ENCODE results near the gene TSEN34. TPM values are rescaled to one million over a fixed set of nuclear protein-coding genes. Genes with fewer than 3 reads are reported as not detected.
"Not testable (repeated sequence)": the region's sequence is repeated elsewhere in the genome, so short reads cannot be mapped to it uniquely, and the experiment has no call there.

The TSEN34 gene
- total RNA-seq, 2 donors from 2014 or later = 47.9 to 52.7 TPM

DNA sequence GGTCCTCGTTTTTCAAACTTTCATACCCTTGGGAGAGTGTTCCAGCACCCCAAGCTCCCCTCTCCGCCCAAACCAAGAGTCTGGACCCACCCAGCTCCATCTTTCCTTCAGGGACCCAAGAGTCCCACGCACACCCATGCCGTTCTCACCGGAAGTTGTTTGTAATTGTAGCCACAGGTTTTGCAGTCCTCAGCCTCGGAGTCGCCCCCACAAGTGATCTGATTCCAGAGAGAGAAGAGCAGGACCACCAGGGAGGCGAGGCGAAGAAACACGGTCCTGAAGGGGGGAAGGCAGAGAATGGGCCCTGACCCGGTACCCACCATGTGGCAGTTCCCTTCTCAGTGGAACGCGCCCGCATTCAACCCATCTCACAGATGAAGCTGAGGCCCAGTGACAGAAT lies 28.2 kb upstream of the TSEN34 start:
- peaks cover 29% of the 10 kb centered on the region for H3K4me1 ChIP-seq
- TF ChIP-seq, protein P1, sequence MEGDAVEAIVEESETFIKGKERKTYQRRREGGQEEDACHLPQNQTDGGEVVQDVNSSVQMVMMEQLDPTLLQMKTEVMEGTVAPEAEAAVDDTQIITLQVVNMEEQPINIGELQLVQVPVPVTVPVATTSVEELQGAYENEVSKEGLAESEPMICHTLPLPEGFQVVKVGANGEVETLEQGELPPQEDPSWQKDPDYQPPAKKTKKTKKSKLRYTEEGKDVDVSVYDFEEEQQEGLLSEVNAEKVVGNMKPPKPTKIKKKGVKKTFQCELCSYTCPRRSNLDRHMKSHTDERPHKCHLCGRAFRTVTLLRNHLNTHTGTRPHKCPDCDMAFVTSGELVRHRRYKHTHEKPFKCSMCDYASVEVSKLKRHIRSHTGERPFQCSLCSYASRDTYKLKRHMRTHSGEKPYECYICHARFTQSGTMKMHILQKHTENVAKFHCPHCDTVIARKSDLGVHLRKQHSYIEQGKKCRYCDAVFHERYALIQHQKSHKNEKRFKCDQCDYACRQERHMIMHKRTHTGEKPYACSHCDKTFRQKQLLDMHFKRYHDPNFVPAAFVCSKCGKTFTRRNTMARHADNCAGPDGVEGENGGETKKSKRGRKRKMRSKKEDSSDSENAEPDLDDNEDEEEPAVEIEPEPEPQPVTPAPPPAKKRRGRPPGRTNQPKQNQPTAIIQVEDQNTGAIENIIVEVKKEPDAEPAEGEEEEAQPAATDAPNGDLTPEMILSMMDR (IDR thresholded peaks at IDR 0.05) = no peak
- H3K27ac ChIP-seq = peak overlapping the region; percentile 77
- H3K4me3 ChIP-seq = peak overlapping the region; percentile 30
- intact Hi-C loops (cut with DNase I) = no loop called here
- no peak for DNase-seq
- peak overlapping the region; percentile 63 to 71 for H3K9ac ChIP-seq (ENCODE audit: low read depth in 2 of 2, low read length in 2 of 2)
- no peaks in the 10 kb centered on the region for H3K36me3 ChIP-seq
- H3K9me3 ChIP-seq = no peaks in the 10 kb centered on the region
- H3K27me3 ChIP-seq = no peaks in the 10 kb centered on the region

DNA sequence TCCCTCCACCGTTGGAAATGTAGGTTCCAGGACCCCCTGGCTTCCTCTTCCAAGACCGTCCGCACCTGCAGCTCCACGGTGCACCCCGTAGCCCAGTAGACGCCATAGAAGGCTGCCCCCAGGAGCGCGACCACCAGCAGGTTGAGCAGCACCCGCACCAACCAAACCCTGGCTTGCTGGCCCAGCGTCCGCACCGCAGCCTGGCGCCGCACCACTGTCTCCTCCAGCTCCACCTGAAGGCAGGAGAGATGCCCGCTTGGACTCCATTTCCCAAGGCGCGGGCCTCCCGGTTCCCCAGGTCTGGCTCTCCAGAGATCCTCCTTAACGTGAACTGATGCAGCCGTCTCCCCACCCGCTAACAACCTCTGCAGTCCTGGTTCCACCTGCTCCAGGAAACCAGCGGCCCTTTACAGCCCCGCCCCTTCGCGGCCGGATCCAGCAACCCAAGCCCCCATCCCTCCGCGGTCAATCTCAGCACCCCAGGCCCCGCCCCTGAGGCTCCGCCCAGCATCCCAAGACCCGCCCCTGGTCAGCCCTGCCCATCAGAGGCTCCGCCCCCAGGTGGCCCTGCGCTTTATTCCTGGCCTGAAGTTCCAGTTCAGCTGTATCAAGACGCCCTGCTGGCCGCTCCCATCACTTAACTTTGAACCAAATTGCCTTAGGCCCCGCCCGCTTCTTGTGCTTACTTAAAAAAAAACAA lies 26.6 kb upstream of the TSEN34 start:
- intact Hi-C loops (cut with DNase I) = loop anchor here (5.0 kb wide), 1 partner anchor 68 kb away; no protein-coding TSS in a partner anchor
- no peaks in the 10 kb centered on the region for H3K36me3 ChIP-seq
- no peak overlapping the region for H3K4me3 ChIP-seq
- peaks cover 23% of the 10 kb centered on the region for H3K4me1 ChIP-seq
- H3K9ac ChIP-seq (ENCODE audit: low read depth in 2 of 2, low read length in 2 of 2) = peak overlapping the region in 1 of 2 donors; percentile 56
- H3K27ac ChIP-seq = no peak overlapping the region
- DNase-seq = peak; percentile 95
- TF ChIP-seq, protein P1 (IDR thresholded peaks at IDR 0.05) = no peak
- H3K27me3 ChIP-seq = no peaks in the 10 kb centered on the region
- H3K9me3 ChIP-seq = no peaks in the 10 kb centered on the region

- no peaks in the 10 kb centered on the region for H3K27me3 ChIP-seq
- H3K36me3 ChIP-seq = no peaks in the 10 kb centered on the region
- H3K4me1 ChIP-seq = peaks cover 23% of the 10 kb centered on the region
- H3K4me3 ChIP-seq = no peak overlapping the region
- no peaks in the 10 kb centered on the region for H3K9me3 ChIP-seq
- H3K9ac ChIP-seq (ENCODE audit: low read depth in 2 of 2, low read length in 2 of 2) = no peak overlapping the region
- no peak overlapping the region for H3K27ac ChIP-seq
- TF ChIP-seq, protein P1 (IDR thresholded peaks at IDR 0.05) = no peak
- intact Hi-C loops (cut with DNase I) = loop anchor here (5.0 kb wide), 1 partner anchor 67 kb away; no protein-coding TSS in a partner anchor
- no peak for DNase-seq
Measured at GRCh38 chr19:54165222-54165621, 25.9 kb upstream of the TSEN34 start.

- Histone ChIP-seq H3K27ac (no peak overlapping the region), H3K4me1 (peaks cover 2% of the 10 kb centered on the region), H3K9me3 (no peaks in the 10 kb centered on the region), H3K4me3 (no peak overlapping the region), H3K27me3 (no peaks in the 10 kb centered on the region), H3K36me3 (no peaks in the 10 kb centered on the region), H3K9ac (ENCODE audit: low read depth in 2 of 2, low read length in 2 of 2) (peak overlapping the region in 1 of 2 donors; percentile 26)
- TF ChIP-seq, protein P1 (IDR thresholded peaks at IDR 0.05) = peak; percentile 86
- intact Hi-C loops (cut with DNase I) = loop anchor here (5.0 kb wide), 1 partner anchor 64 kb away; no protein-coding TSS in a partner anchor
- DNase-seq = peak; percentile 98
Measured at GRCh38 chr19:54168174-54168917, 22.8 kb upstream of the TSEN34 start.

DNA sequence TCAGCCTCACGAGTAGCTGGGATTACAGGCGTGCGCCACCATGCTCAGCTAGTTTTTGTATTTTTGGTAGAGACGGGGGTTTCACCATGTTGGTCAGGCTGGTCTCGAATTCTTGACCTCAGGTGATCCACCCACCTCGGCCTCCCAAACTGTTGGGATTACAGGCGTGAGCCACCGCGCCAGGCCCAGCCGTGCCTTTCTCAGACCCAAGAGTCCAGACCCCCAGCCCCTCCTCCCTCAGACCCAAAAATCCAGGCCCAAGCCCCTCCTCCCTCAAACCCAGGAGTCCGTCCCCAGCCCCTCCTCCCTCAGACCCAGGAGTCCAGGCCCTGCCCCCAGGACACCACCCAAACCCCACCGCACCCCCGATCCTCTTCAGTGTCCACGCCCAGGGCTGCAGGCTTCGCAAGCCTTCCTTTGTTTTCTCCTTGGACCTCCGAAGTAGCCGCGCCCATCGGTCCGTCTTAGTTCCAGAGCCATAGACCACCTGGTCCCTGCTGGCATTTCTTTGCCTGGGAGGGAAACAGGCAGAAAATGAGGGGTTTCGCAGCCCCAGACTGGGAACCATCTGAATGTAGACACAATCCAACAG lies 21.9 kb upstream of the TSEN34 start:
- TF ChIP-seq, protein P1 (IDR thresholded peaks at IDR 0.05) = no peak
- DNase-seq = no peak
- H3K4me3 ChIP-seq = no peak overlapping the region
- H3K36me3 ChIP-seq = no peaks in the 10 kb centered on the region
- no peaks in the 10 kb centered on the region for H3K9me3 ChIP-seq
- H3K27me3 ChIP-seq = no peaks in the 10 kb centered on the region
- no peak overlapping the region for H3K9ac ChIP-seq (ENCODE audit: low read depth in 2 of 2, low read length in 2 of 2)
- H3K27ac ChIP-seq = no peak overlapping the region
- no peaks in the 10 kb centered on the region for H3K4me1 ChIP-seq
- intact Hi-C loops (cut with DNase I) = loop anchor here (5.0 kb wide), 1 partner anchor 63 kb away; no protein-coding TSS in a partner anchor

DNA sequence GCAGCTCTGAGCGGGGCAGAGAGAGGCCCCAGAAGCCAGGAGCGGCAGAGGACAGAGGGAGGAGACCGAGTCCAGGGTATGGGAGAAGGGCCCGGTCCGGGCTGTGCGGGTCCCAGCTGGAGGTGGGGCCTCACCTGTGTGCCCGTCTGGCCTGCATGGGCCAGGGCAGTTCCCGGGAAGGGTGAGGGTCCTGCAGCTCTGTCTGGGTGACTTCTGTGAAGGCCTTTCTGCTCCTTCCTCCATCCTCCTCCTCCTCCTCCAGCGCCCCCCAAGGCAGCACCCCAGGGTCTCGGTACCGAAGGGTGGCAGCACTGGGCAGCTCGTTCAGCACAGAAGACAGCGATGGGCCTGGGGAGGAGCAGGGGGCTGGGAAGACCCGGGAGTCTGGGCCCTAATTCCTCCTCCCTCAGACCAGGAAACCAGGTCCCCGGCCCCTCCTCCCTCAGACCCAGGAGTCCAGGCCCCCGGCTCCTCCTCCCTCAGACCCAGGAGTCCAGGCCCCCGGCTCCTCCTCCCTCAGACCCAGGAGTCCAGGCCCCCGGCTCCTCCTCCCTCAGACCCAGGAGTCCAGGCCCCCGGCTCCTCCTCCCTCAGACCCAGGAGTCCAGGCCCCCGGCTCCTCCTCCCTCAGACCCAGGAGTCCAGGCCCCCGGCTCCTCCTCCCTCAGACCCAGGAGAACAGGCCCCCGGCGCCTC lies 19.2 kb upstream of the TSEN34 start:
- H3K9me3 ChIP-seq; H3K4me1 ChIP-seq; DNase-seq; intact Hi-C loops (cut with DNase I); H3K36me3 ChIP-seq; H3K27me3 ChIP-seq; H3K27ac ChIP-seq: not testable (repeated sequence)
- Histone ChIP-seq H3K9ac (ENCODE audit: low read depth in 2 of 2, low read length in 2 of 2) (peak overlapping the region; percentile 26 to 40), H3K4me3 (peak overlapping the region; percentile 41)
